OCI-LY1 (cell line): Measurements from ENCODE around the gene PTGES.

ENCODE experiments used
- EZH2 ChIP-seq: fragments of 200-600 bp; sonication (generic), shearing (Covaris generic); IDR thresholded peaks from 2 replicates; pipeline ENCODE4 v1.8.0; 2017; ENCODE audit warnings: borderline replicate concordance, mixed run types, mild to moderate bottlenecking, antibody characterized with exemption, low read length, moderate library complexity, mixed read lengths
- TF ChIP-seq, protein P1 (sequence below): fragments of 200-600 bp; sonication (generic), shearing (Covaris generic); IDR thresholded peaks from 2 replicates; pipeline ENCODE4 v1.5.1; 2017; ENCODE audit warnings: mild to moderate bottlenecking, antibody characterized with exemption, low read length, moderate library complexity, mixed read lengths

GRCh38 chr9:129781981-129782380 lies 29.1 kb upstream of the PTGES start:
- TF ChIP-seq, protein P1, sequence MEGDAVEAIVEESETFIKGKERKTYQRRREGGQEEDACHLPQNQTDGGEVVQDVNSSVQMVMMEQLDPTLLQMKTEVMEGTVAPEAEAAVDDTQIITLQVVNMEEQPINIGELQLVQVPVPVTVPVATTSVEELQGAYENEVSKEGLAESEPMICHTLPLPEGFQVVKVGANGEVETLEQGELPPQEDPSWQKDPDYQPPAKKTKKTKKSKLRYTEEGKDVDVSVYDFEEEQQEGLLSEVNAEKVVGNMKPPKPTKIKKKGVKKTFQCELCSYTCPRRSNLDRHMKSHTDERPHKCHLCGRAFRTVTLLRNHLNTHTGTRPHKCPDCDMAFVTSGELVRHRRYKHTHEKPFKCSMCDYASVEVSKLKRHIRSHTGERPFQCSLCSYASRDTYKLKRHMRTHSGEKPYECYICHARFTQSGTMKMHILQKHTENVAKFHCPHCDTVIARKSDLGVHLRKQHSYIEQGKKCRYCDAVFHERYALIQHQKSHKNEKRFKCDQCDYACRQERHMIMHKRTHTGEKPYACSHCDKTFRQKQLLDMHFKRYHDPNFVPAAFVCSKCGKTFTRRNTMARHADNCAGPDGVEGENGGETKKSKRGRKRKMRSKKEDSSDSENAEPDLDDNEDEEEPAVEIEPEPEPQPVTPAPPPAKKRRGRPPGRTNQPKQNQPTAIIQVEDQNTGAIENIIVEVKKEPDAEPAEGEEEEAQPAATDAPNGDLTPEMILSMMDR = no peak
- TF ChIP-seq EZH2 = no peak
